C1 segment of cervical spinal cord (tissue), 14 donors: ENCODE results near the gene CATSPER1.
"Not testable (repeated sequence)": the region's sequence is repeated elsewhere in the genome, so short reads cannot be mapped to it uniquely, and the experiment has no call there.

Source experiments
- DNase-seq, 14 donors: peaks; one replicate each; lab custom pipeline; 2025; lab: John Stamatoyannopoulos, UW

Gene CATSPER1

GRCh38 chr11:66020618-66021357 lies 5.5 kb downstream of the CATSPER1 start:
- DNase-seq, result peak in 1 of 14 donors; percentile 24

- no peak for DNase-seq
Measured at GRCh38 chr11:66020212-66020611, 6.1 kb downstream of the CATSPER1 start.

GRCh38 chr11:66017321-66017720 lies 9.0 kb downstream of the CATSPER1 start:
- DNase-seq, result no peak

GRCh38 chr11:66016793-66017177 lies 9.5 kb downstream of the CATSPER1 start:
- no peak for DNase-seq

GRCh38 chr11:66015936-66016792 lies 10.1 kb downstream of the CATSPER1 start:
- DNase-seq, result no peak

- DNase-seq, result peak in 1 of 14 donors; percentile 24
Measured at GRCh38 chr11:66015454-66015881, 10.8 kb downstream of the CATSPER1 start.

GRCh38 chr11:66014804-66015453 lies 11.3 kb downstream of the CATSPER1 start:
- no peak for DNase-seq

GRCh38 chr11:66013762-66014100 lies 12.5 kb downstream of the CATSPER1 start:
- DNase-seq, result no peak

- peak in 1 of 14 donors; percentile 16 for DNase-seq
Measured at GRCh38 chr11:66012946-66013761, 13.1 kb downstream of the CATSPER1 start.

GRCh38 chr11:66012371-66012945 lies 13.8 kb downstream of the CATSPER1 start:
- no peak for DNase-seq

- DNase-seq, result no peak
Measured at GRCh38 chr11:66011785-66012303, 14.4 kb downstream of the CATSPER1 start, which contains the start of gene CST6. CST6 (plus strand) TSS chr11:66012008; CDS start chr11:66012045, 37 bp downstream.

GRCh38 chr11:66011239-66011784 lies 15.0 kb downstream of the CATSPER1 start:
- DNase-seq, result no peak

GRCh38 chr11:66010036-66010435 lies 16.2 kb downstream of the CATSPER1 start:
- DNase-seq, result not testable (repeated sequence)

- no peak for DNase-seq
Measured at GRCh38 chr11:66008468-66009101, 17.7 kb downstream of the CATSPER1 start.

GRCh38 chr11:66008095-66008467 lies 18.2 kb downstream of the CATSPER1 start:
- no peak for DNase-seq

GRCh38 chr11:66007201-66007634 lies 19.1 kb downstream of the CATSPER1 start:
- DNase-seq, result no peak

GRCh38 chr11:66006891-66007176 lies 19.4 kb downstream of the CATSPER1 start:
- no peak for DNase-seq

- DNase-seq, result no peak
Measured at GRCh38 chr11:66006134-66006890, 20.0 kb downstream of the CATSPER1 start.

- DNase-seq, result no peak
Measured at GRCh38 chr11:66004186-66004585, 22.1 kb downstream of the CATSPER1 start.
